AG09319 (cell line): ENCODE measurements around the gene MAGOH.

Experiments
- DNase-seq: peaks from one replicate; pipeline ENCODE4 v3.0.0-alpha.2; 2010; ENCODE audit warnings: low read depth; ENCODE audit errors: extremely low read depth
- TF ChIP-seq, protein P1 (sequence below): IDR thresholded peaks from 2 replicates; pipeline ENCODE4 v1.5.1; 2011; ENCODE audit warnings: low read depth, mild to moderate bottlenecking, inconsistent platforms, low read length, moderate library complexity

The MAGOH gene

DNA sequence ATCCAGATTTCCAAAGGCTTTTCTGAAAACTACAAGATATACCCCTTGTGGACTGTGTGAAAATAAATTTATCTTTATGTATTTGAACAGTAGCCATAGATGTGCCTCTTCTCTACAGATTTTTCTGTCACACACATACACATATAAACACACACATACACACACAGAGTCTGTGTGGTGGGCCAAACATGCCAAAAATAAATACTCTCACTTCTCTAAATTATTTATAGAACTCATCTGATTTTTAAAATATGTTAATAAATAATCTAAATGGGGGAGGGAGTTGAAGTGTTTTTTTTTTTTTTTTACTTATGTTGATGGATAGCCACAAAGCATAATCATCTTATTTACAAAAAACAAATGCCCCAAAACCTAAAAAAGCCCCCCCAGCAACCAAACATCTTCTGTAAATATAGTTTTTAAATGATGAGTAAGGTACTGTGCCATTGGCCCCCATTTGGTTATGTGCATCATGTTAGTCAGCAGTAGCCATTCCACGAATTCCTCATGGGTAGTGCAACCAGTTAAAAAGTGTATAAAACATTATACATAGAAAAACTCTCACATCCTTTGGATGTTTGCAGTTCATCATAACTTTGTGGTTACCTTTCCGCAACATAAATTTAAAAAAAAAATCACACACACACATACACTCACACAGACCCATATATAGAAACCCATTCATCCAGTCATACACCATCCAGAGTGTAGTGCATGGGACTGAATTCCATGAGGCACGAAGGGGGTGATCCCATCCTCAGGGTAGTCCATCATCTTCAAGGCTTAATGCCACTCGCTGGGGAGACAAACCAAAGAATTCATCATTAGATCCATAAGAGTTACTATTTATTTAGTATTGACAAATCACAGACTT, 8.2 kb upstream of the MAGOH start:
- DNase-seq, result peak; percentile 14
- TF ChIP-seq, protein P1, sequence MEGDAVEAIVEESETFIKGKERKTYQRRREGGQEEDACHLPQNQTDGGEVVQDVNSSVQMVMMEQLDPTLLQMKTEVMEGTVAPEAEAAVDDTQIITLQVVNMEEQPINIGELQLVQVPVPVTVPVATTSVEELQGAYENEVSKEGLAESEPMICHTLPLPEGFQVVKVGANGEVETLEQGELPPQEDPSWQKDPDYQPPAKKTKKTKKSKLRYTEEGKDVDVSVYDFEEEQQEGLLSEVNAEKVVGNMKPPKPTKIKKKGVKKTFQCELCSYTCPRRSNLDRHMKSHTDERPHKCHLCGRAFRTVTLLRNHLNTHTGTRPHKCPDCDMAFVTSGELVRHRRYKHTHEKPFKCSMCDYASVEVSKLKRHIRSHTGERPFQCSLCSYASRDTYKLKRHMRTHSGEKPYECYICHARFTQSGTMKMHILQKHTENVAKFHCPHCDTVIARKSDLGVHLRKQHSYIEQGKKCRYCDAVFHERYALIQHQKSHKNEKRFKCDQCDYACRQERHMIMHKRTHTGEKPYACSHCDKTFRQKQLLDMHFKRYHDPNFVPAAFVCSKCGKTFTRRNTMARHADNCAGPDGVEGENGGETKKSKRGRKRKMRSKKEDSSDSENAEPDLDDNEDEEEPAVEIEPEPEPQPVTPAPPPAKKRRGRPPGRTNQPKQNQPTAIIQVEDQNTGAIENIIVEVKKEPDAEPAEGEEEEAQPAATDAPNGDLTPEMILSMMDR, result no peak

DNA sequence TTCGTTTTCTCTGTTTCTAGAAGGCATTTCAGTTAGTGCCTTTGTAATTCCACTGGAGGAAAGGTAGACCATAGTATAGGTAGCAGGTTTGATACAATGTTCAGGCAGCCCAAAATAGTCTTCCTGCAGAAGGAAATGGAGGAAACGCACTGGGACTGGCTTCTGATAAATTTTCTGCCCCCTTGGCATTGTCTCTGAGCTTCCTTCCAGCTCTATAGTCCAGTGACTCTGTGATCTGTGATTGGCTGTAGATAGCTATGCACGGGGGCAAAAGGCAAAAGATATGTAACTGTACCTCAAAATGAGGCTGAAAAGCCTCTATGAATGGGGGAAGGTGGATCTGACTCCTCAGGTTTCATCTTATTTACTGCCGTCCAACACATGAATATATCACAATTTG, 5.8 kb upstream of the MAGOH start:
- TF ChIP-seq, protein P1, result no peak
- no peak for DNase-seq

DNA sequence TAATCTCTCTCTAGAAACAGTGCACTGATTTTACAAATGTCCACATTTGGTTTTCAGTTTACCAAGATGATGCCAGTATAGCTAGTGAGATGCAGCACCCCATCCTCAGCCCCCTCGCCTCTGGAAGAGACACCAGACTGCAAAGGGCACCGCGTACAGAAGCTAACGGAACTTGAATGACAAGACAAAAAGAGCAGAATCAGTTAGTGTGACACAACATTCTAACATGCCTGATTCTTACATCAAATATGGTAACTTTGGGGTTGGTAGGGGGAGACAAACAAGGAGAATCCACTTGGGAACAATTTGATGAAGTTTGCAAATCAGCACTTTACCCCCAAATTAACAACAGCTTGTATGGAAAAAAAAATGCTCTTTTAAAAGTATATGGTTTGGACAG, 4.1 kb upstream of the MAGOH start:
- DNase-seq, result no peak
- TF ChIP-seq, protein P1, result no peak

DNA sequence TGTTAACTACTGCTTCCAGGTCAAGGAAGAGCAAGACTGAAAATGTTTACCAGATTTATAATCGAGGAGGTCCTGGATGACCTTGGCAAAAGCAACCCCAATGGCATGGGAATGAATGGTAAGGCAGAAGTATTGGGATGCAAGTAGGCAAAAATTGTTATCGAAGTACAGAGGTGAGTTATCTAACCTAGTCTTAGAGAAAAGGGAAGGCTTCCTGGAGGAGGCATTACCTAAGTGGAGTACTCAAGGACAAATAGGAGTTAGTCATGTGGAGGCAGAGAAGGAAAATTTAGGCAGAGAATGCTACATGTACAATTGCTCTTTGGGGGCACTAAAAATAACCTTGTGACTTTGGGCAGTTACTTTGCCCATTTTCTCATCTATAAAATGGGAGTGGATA, 3.5 kb upstream of the MAGOH start:
- TF ChIP-seq, protein P1, result no peak
- DNase-seq, result no peak

DNA sequence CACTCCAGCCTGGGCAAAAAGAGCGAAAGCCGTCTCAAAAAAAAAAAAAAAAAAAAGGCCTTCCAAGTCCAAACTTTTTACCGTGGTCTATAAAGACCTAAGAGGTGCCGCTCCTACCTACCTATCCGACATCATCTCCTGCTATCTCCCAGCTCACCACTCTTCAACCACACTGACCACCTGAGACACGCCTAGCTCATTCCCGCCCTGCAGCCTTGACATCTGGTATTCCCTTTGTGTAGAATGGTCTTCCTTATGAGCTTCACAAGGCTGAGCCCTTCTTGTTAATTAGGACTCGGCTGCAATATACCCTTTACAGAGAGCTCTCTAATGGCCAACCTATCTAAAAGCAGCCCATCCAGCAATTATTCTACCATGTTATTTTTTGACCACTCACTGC, 680 bp downstream of the MAGOH start:
- DNase-seq, result no peak
- TF ChIP-seq, protein P1, result no peak

DNA sequence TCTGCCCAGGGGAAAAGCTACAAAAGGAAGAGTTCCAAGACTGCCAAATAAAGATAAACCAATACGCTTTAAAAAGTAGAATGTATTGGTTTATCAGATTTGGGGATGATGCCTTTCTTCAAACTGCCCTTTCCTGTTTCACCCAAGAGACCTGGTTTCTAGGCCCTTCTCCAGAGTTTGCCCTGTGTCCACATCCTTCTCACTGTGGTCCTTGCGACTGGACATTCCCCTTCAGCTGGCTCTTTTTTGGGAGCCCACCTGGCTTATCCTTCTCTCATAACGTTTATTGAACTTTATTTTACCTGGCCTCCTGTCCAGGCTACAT, 17.4 kb downstream of the MAGOH start:
- TF ChIP-seq, protein P1, result no peak
- DNase-seq, result no peak

DNA sequence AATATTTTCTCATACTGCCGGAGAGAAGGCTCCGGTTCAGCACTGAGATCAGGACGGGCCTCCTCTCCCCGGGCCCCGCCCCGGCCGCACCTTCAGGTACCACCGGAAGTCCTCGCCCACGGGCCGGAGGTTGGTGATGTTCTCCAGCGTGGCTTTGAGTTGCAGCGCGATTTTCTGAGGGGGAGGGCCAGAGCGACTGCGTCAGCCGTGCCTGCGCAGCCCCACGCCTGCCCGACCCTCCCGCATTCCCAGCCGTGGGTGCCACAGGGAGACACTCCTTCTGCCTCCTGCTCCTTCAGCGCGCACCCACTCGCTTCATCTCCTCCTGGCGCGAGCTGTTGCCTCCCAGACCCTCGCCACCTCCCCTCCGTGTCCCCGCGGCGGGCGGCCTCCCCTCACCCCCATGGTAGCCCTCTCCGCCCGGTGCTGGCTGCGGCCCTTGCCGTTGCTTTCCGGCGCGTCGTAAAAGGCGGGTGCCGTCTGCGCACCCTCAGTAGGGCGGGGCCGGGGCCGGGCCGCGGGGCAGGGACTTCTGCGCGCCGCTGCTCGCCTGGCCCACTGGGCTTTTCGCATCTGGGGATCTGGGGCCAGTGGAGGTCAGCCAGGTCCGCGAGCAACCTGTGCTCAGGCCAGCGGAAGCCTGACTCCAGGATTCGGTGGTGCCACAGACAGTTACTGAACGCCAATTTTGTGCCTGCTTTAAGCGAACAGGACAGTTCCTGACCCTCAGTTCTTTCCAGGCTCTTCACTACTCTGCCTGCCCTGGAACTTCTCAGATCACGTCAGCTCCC, 18.0 kb downstream of the MAGOH start, which contains the start of gene CZIB:
Gene CZIB (minus strand): TSS at position 464 of the 791 bp plus-strand sequence. CDS start 59 bp downstream, at position 405.
- TF ChIP-seq, protein P1, result no peak
- DNase-seq, result peak; percentile 70
